Small intestine (tissue), 7 donors: Measurements from ENCODE around the gene SEZ6L. TPM values are rescaled to one million over a fixed set of nuclear protein-coding genes. Genes with fewer than 3 reads are reported as not detected.

ENCODE experiments used
- DNase-seq, 2 donors: peaks; one replicate each; pipeline versions ENCODE4 v3.0.0 to v3.0.0-alpha.2; 2013
- FAIRE-seq: peaks from 2 replicates; lab custom pipeline; 2012; peaks lifted over from hg19 to GRCh38; lab: Jason Lieb, UNC
- H3K27ac ChIP-seq, 3 donors: one replicate each; pipeline ENCODE4 v1.5.1; 2013; ENCODE audit warnings: low read length in 2 of 3, mild to moderate bottlenecking in 2 of 3, control low read depth in 1 of 3, inconsistent platforms in 1 of 3, low read depth in 1 of 3, moderate library complexity in 1 of 3
- H3K27me3 ChIP-seq, 3 donors: one replicate each; pipeline ENCODE4 v1.6.1; 2013; ENCODE audit warnings: low read length in 3 of 3, inconsistent platforms in 1 of 3; ENCODE audit not compliant: control insufficient read depth in 3 of 3, insufficient read depth in 3 of 3
- H3K36me3 ChIP-seq, 3 donors: one replicate each; pipeline ENCODE4 v1.6.1; 2013; ENCODE audit warnings: low read length in 3 of 3, inconsistent platforms in 1 of 3, low read depth in 1 of 3, mild to moderate bottlenecking in 1 of 3, moderate library complexity in 1 of 3; ENCODE audit not compliant: control insufficient read depth in 3 of 3, insufficient read depth in 2 of 3
- H3K4me1 ChIP-seq, 3 donors: one replicate each; pipeline ENCODE4 v1.6.1; 2013; ENCODE audit warnings: low read length in 2 of 3, inconsistent platforms in 1 of 3, low read depth in 1 of 3, mild to moderate bottlenecking in 1 of 3, moderate library complexity in 1 of 3; ENCODE audit not compliant: control insufficient read depth in 3 of 3, insufficient read depth in 2 of 3
- H3K4me3 ChIP-seq, 3 donors: one replicate each; pipeline ENCODE4 v1.5.1; 2013; ENCODE audit warnings: low read length in 3 of 3, control low read depth in 1 of 3, inconsistent platforms in 1 of 3, low read depth in 1 of 3, mild to moderate bottlenecking in 1 of 3, moderate library complexity in 1 of 3
- H3K9me3 ChIP-seq, 2 donors: one replicate each; pipeline ENCODE4 v1.6.1; 2013; ENCODE audit warnings: low read depth in 1 of 2, low read length in 1 of 2; ENCODE audit not compliant: control insufficient read depth in 2 of 2, insufficient read depth in 1 of 2
- WGBS, 3 donors: extraction: QIAGEN DNeasy Blood & Tissue Kit; methylation state at CpG; one replicate each; pipeline ENCODE4 v1.1.7; 2013; 5-methylcytosine and 5-hydroxymethylcytosine counted together
- polyA plus RNA-seq, 4 donors: library from polyadenylated mRNA; stranded (reverse) in 3 of 4; unstranded in 1 of 4; fragments of 200-250 nt in 3 of 4; fragments of 120-200 nt in 1 of 4; gene quantifications; one replicate each; pipeline versions ENCODE4 v1.2.1 to v1.2.3, GENCODE V29; 2013
- donor health status: healthy with polysubstance abuse.
- donor health status: control.
- donor health status: control.
- donor health status: Bipolar disorder and iron deficiency.
- donor health status: healthy.

The SEZ6L gene
- polyA plus RNA-seq, 4 donors = 0.25 to 0.91 TPM; not detected in 2

DNA sequence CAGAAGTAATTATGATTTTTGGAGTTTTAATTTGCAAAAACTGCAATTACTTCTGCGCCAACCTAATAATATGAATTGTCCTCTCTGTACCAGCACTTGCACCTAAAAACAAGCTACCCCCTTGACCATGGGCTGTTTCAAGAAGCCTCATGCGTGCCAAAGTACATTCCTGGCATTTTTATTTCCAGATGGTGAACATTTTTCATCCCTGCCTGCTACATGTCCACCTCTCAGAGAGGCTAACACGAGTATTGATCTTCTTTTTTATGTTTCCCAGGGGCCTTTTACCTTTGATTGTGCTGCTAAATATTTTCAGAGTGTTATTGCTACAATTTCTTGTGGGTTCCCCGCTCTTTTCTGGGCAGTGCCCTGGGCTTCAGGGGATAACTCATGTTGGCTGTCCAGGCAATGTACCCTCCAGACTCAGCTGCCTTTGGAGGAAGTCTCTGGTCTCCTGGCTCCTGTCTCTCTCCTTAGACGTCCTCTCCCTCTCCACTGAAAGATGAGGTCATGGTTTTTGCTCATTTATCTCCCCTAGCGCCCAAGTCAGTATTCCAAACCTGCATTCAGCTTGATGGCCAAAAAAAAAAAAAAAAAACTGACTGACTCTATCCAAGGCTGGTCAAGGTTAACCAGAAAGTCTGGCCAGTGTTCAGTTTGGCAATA lies 173.6 kb downstream of the SEZ6L start:
- Histone ChIP-seq H3K4me3 (no peak overlapping the region), H3K9me3 (peaks cover 0 to 3% of the 10 kb centered on the region in 2 donors), H3K4me1 (no peaks in the 10 kb centered on the region), H3K36me3 (no peaks in the 10 kb centered on the region), H3K27me3 (peaks cover 0 to 5% (median 0%) of the 10 kb centered on the region in 3 donors), H3K27ac (no peak overlapping the region)
- FAIRE-seq (no peak), DNase-seq (no peak)
- WGBS, 3 donors = 42 to 55% (median 49%) methylated on average over 6 of the region's 6 CpGs

DNA sequence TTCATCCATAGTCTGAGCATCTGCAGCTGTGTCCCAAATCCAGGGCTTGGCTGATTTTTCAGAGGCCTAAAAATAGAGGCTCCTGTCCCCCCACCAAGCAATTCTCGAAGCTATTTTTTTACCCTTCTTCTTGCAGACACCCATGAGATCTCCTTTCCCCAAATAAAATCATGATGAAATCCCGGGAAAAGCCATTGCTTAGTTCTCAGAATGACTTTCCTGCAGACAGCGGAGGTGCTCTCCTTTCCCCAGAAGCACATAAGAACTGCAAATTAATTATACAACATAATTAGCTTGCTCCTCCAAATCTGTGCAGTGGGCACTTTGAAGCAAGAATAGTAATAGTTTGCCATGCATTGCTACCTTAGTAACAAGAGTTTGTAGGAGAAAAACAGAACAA lies 176.2 kb downstream of the SEZ6L start:
- Histone ChIP-seq H3K4me1 (no peaks in the 10 kb centered on the region), H3K27ac (no peak overlapping the region), H3K36me3 (no peaks in the 10 kb centered on the region), H3K4me3 (no peak overlapping the region), H3K9me3 (peaks cover 0 to 3% of the 10 kb centered on the region in 2 donors), H3K27me3 (peaks cover 0 to 5% (median 0%) of the 10 kb centered on the region in 3 donors)
- no peak for DNase-seq
- 61 to 78% (median 74%) methylated on average over 3 of the region's 3 CpGs for WGBS, 3 donors
- no peak for FAIRE-seq

DNA sequence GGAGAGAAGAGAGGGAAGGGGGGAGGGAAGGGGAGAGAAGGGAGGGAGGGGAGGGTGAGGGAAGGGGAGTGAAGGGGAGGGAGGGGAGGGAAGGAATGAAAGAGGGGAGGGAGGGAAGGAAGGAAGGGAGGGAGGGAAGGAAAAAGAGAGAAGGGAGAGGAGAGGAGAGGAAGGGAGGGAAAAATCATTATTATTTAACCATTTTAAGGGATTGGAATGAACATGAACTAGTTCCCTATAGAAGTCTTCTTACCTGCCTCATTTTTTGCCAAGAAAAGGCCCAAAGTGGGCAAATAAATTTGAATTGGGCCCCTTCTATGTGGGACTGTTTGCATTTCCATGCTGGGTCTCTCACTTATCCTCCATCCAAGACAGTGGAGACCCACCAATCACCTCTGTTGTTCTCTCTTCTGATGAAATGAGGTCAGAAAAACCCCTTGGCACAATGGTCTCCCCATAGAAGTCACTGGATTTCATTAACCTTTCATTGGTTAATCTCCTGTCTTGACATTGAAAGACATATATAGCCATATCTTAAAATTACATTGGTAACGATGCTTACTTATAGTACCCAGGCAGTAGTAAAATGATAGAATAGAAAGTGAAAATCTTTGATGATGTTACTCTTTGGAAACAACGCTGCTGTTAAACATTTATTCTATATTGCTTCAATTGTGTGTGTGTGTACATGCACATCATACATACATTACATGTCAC lies 179.7 kb downstream of the SEZ6L start:
- DNase-seq (no peak), FAIRE-seq (no peak)
- Histone ChIP-seq H3K4me3 (no peak overlapping the region), H3K4me1 (no peaks in the 10 kb centered on the region), H3K27me3 (peaks cover 0 to 5% (median 0%) of the 10 kb centered on the region in 3 donors), H3K9me3 (peaks cover 0 to 3% of the 10 kb centered on the region in 2 donors), H3K36me3 (no peaks in the 10 kb centered on the region), H3K27ac (no peak overlapping the region)
- WGBS, 3 donors = 75 to 91% (median 83%) methylated on average over 2 of the region's 2 CpGs

DNA sequence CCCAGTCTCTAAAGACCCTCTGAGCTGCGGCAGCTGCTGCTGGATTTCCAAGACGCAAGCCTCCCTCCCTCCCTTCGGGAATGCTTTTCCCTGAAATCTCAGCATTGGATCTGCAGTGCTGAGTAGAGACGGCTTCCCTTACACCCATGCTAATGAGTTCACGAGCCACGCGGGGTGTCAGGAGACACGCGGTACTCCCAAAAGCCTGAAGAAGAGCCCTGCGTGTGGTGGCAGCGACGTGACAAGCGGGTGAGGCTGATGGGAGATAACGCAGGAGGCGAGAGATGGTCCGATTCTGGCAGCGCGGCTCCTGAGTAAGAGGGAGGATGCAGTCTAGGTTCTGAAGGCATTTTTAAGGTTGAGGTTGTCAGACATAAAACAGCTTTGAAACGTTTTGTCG lies 185.4 kb downstream of the SEZ6L start:
- Histone ChIP-seq H3K27ac (no peak overlapping the region), H3K9me3 (no peaks in the 10 kb centered on the region), H3K4me1 (no peaks in the 10 kb centered on the region), H3K4me3 (no peak overlapping the region), H3K36me3 (no peaks in the 10 kb centered on the region), H3K27me3 (peaks cover 0 to 3% (median 0%) of the 10 kb centered on the region in 3 donors)
- WGBS, 3 donors = 68 to 73% (median 69%) methylated on average over 20 of the region's 20 CpGs
- DNase-seq = no peak
- FAIRE-seq = no peak

DNA sequence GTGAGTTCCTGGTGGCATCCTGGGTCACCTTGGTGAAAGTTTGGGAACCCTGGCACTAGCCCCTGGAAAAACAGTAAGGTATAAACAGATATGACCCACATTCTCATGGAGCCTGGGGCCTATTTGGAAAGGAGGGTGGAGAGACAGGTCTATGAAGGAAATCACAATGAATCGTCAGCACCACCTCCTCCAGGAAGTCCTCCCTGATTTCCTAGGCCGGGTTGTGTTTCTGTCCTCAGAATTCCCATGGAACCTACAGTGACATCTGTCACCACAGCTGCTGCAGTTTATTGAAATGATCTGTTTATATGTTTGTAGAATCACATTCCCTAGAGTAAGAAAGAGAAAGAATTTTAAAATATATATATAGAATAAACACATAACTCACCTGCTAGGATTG lies 188.0 kb downstream of the SEZ6L start:
- H3K27ac ChIP-seq = no peak overlapping the region
- 54 to 59% (median 55%) methylated on average over 2 of the region's 2 CpGs for WGBS, 3 donors
- H3K36me3 ChIP-seq = no peaks in the 10 kb centered on the region
- H3K4me1 ChIP-seq = no peaks in the 10 kb centered on the region
- no peak for FAIRE-seq
- peaks cover 0 to 3% (median 0%) of the 10 kb centered on the region in 3 donors for H3K27me3 ChIP-seq
- DNase-seq = no peak
- no peaks in the 10 kb centered on the region for H3K9me3 ChIP-seq
- no peak overlapping the region for H3K4me3 ChIP-seq

DNA sequence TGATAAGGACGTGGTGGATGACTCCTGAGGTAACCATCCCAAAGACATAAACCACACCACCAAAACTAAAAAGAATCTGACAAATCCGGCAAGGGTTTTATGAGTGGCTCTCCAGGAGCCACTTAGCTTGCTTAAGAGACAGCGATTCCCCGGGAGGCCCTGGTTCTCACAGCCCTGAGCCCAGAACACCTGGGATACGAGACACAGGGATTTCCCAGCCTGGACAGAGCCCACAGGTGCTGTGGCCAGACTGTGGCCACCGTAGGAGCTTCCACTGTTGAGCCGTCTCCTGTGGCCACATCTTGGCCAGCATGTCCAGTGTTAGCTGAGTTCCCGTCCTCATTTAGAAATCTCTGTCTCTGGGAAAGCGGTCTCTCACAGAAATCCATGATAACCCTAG lies 188.6 kb downstream of the SEZ6L start:
- Histone ChIP-seq H3K27me3 (peaks cover 0 to 3% (median 0%) of the 10 kb centered on the region in 3 donors), H3K4me3 (no peak overlapping the region), H3K27ac (no peak overlapping the region), H3K9me3 (no peaks in the 10 kb centered on the region), H3K36me3 (no peaks in the 10 kb centered on the region), H3K4me1 (no peaks in the 10 kb centered on the region)
- no peak for FAIRE-seq
- no peak for DNase-seq
- 69 to 74% (median 71%) methylated on average over 9 of the region's 9 CpGs for WGBS, 3 donors

DNA sequence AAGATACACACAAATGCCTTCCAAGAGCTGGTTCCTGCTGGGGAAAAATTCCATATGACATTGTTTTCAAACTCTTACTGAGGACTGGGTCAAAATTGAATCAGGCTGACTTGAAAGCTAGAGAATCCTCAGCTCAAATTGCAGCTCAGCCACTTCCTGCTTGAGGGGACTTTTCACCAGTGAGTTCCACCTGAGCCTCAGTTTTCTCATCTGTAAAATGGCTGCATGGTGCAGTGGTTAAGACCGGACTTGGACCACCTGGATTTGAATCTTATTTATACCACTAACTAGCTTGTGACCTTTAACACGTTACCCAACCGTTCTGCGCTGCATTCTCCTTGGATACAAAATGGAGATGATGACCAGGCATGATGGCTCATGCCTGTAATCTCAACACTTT lies 189.9 kb downstream of the SEZ6L start:
- WGBS, 3 donors = 81 to 88% (median 81%) methylated on average over 4 of the region's 4 CpGs
- H3K36me3 ChIP-seq = no peaks in the 10 kb centered on the region
- H3K4me1 ChIP-seq = no peaks in the 10 kb centered on the region
- FAIRE-seq (no peak), DNase-seq (no peak)
- H3K27me3 ChIP-seq = peaks cover 0 to 3% (median 0%) of the 10 kb centered on the region in 3 donors
- no peaks in the 10 kb centered on the region for H3K9me3 ChIP-seq
- H3K4me3 ChIP-seq = no peak overlapping the region
- no peak overlapping the region for H3K27ac ChIP-seq

DNA sequence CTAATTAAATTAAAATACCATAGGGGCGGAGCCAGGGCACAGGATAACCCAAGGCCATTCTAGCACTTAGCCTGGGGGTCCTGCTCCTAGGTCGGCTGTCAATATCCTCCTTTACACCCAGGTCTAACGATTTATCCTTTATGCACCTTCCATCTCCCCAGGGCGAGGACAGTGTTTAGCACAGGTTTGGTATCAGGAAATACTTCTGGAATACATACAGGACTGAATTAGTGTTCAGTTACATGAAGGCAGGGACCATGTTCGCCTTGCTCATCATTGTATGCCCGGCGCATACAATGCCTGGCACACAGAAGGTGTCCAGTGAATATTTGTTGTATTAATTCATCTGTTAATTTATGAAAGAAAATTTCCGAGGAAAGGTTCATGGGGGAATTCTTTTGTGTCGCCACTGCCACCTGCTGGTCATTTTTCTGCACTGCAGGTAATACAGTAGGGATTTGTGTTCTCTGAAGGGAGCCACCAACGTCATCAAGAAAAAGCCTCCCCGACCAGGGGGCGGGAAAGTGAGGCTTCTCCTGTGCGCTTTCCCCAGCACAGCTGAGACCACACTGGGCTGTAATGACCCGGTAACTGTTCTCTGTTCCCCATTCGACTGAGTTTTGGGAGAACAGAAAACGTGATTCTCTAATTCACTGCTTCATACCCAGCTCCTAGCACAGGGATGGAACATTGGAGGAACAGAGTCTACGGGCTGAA lies 191.1 kb downstream of the SEZ6L start:
- DNase-seq = peak; percentile 68 to 79
- Histone ChIP-seq H3K27me3 (peaks cover 0 to 3% (median 0%) of the 10 kb centered on the region in 3 donors), H3K9me3 (no peaks in the 10 kb centered on the region), H3K36me3 (no peaks in the 10 kb centered on the region), H3K4me1 (no peaks in the 10 kb centered on the region), H3K27ac (no peak overlapping the region), H3K4me3 (no peak overlapping the region)
- WGBS, 3 donors = 7 to 8% (median 8%) methylated on average over 17 of the region's 17 CpGs
- FAIRE-seq = no peak
